ENCODE results near the gene NFASC. TPM values are rescaled to one million over a fixed set of nuclear protein-coding genes. Genes with fewer than 3 reads are reported as not detected.

Gene NFASC
- total and polyA plus RNA-seq, 8 donors = 3.3 to 12.7 (median 6.7) TPM

GRCh38 chr1:205064301-205064700 lies 193.6 kb downstream of the NFASC start:
- Histone ChIP-seq H3K4me3 (no peak overlapping the region), H3K36me3 (no peaks in the 10 kb centered on the region), H3K27ac (no peak overlapping the region), H3K9me3 (no peaks in the 10 kb centered on the region), H3K4me1 (no peaks in the 10 kb centered on the region), H3K27me3 (no peaks in the 10 kb centered on the region)
- intact Hi-C loops (cut with DNase I) = loop anchor here in 1 of 3 donors (5.0 kb wide), 1 partner anchor 72 kb away; no protein-coding TSS in a partner anchor
- 80 to 81% methylated on average over 11 of the region's 11 CpGs for WGBS, 2 donors
- no peak for ATAC-seq
- no peak for FAIRE-seq
- DNase-seq = peak in 2 of 6 donors; percentile 18 to 20
- TF ChIP-seq CTCF (IDR thresholded peaks at IDR 0.05) = no peak

- intact Hi-C loops (cut with DNase I) = loop anchor here in 1 of 3 donors (5.0 kb wide), 1 partner anchor 73 kb away; no protein-coding TSS in a partner anchor
- ATAC-seq (no peak), FAIRE-seq (no peak), DNase-seq (peak in 1 of 6 donors; percentile 40)
- Histone ChIP-seq H3K9me3 (no peaks in the 10 kb centered on the region), H3K27ac (no peak overlapping the region), H3K36me3 (no peaks in the 10 kb centered on the region), H3K4me3 (no peak overlapping the region), H3K27me3 (no peaks in the 10 kb centered on the region), H3K4me1 (no peaks in the 10 kb centered on the region)
- 77 to 80% methylated on average over 9 of the region's 9 CpGs for WGBS, 2 donors
- no peak for TF ChIP-seq CTCF (IDR thresholded peaks at IDR 0.05)
Measured at GRCh38 chr1:205064741-205065316, 194.2 kb downstream of the NFASC start.

GRCh38 chr1:205065666-205066065 lies 195.0 kb downstream of the NFASC start:
- intact Hi-C loops (cut with DNase I) = no loop called here

GRCh38 chr1:205066141-205066818 lies 195.6 kb downstream of the NFASC start:
- DNase-seq (peak in 1 of 6 donors; percentile 44), ATAC-seq (no peak), FAIRE-seq (no peak)
- no peaks in the 10 kb centered on the region for H3K9me3 ChIP-seq
- no peaks in the 10 kb centered on the region for H3K27me3 ChIP-seq
- H3K27ac ChIP-seq = no peak overlapping the region
- TF ChIP-seq CTCF (IDR thresholded peaks at IDR 0.05) = no peak
- intact Hi-C loops (cut with DNase I) = no loop called here
- no peaks in the 10 kb centered on the region for H3K4me1 ChIP-seq
- WGBS, 2 donors = 58 to 64% methylated on average over 13 of the region's 13 CpGs
- H3K36me3 ChIP-seq = no peaks in the 10 kb centered on the region
- no peak overlapping the region for H3K4me3 ChIP-seq

More at GRCh38 chr1:205065666-205066065, 195.0 kb downstream of the NFASC start:
- H3K4me1 ChIP-seq = no peaks in the 10 kb centered on the region
- H3K27me3 ChIP-seq = no peaks in the 10 kb centered on the region
- FAIRE-seq (no peak), DNase-seq (peak in 1 of 6 donors; percentile 42), ATAC-seq (no peak)
- H3K36me3 ChIP-seq = no peaks in the 10 kb centered on the region
- TF ChIP-seq CTCF (IDR thresholded peaks at IDR 0.05) = no peak
- no peak overlapping the region for H3K27ac ChIP-seq
- H3K4me3 ChIP-seq = no peak overlapping the region
- 81 to 84% methylated on average over 14 of the region's 14 CpGs for WGBS, 2 donors
- no peaks in the 10 kb centered on the region for H3K9me3 ChIP-seq

GRCh38 chr1:205067031-205067430 lies 196.4 kb downstream of the NFASC start:
- 79 to 84% methylated on average over 6 of the region's 6 CpGs for WGBS, 2 donors
- no peak for TF ChIP-seq CTCF (IDR thresholded peaks at IDR 0.05)
- H3K27me3 ChIP-seq = no peaks in the 10 kb centered on the region
- FAIRE-seq (no peak), ATAC-seq (no peak), DNase-seq (no peak)
- no peaks in the 10 kb centered on the region for H3K4me1 ChIP-seq
- intact Hi-C loops (cut with DNase I) = no loop called here
- no peaks in the 10 kb centered on the region for H3K9me3 ChIP-seq
- H3K4me3 ChIP-seq = no peak overlapping the region
- no peak overlapping the region for H3K27ac ChIP-seq
- H3K36me3 ChIP-seq = no peaks in the 10 kb centered on the region

All from pancreas (tissue), 10 donors.